ENCODE measurements around the gene COL20A1. TPM values are rescaled to one million over a fixed set of nuclear protein-coding genes. Genes with fewer than 3 reads are reported as not detected.

Gene COL20A1
- total and polyA plus RNA-seq, 2 of the 13 experiments (the other 11 are each of a cell fraction or from before 2014, with no cell fraction given): not detected

- TF ChIP-seq HOXA9 (CRISPR knock-in tag; IDR thresholded peaks at IDR 0.05; ENCODE audit: borderline replicate concordance) (no peak), FOXP1 (IDR thresholded peaks at IDR 0.05) (no peak), FOXP1 (CRISPR knock-in tag; IDR thresholded peaks at IDR 0.05) (no peak), YEATS4 (CRISPR knock-in tag; IDR thresholded peaks at IDR 0.05; ENCODE audit: borderline replicate concordance) (peak; percentile 98), ZNF24 (IDR thresholded peaks at IDR 0.05) (no peak), JUNB (CRISPR knock-in tag; IDR thresholded peaks at IDR 0.05; ENCODE audit: borderline replicate concordance) (no peak), ZNF512B (CRISPR knock-in tag; IDR thresholded peaks at IDR 0.05; ENCODE audit: borderline replicate concordance) (no peak), REPIN1 (CRISPR knock-in tag; IDR thresholded peaks at IDR 0.05; ENCODE audit: borderline replicate concordance, low read depth) (peak; percentile 79), MLLT10 (CRISPR knock-in tag; IDR thresholded peaks at IDR 0.05) (no peak), RFX5 (IDR thresholded peaks at IDR 0.05; ENCODE audit: low read depth, low read length) (peak; percentile 37), ZSCAN31 (CRISPR knock-in tag; IDR thresholded peaks at IDR 0.05; ENCODE audit: low read depth) (peak; percentile 83), RAD51 (IDR thresholded peaks at IDR 0.05; ENCODE audit: borderline replicate concordance) (no peak), ZBED4 (CRISPR knock-in tag; IDR thresholded peaks at IDR 0.05; ENCODE audit: borderline replicate concordance) (peak; percentile 55; the same call in 1 of the 2 replicates), ZNF570 (CRISPR knock-in tag; IDR thresholded peaks at IDR 0.05; ENCODE audit: borderline replicate concordance) (no peak), NR2C2 (CRISPR knock-in tag; IDR thresholded peaks at IDR 0.05; ENCODE audit: borderline replicate concordance) (peak; percentile 73; the same call in 1 of the 2 replicates), KDM1A (CRISPR knock-in tag; IDR thresholded peaks at IDR 0.05) (no peak), TBX2 (CRISPR knock-in tag; IDR thresholded peaks at IDR 0.05; ENCODE audit: borderline replicate concordance) (peak; percentile 66), PRPF4 (IDR thresholded peaks at IDR 0.05; ENCODE audit: low read depth, low read length, poor library complexity, severe bottlenecking) (no peak), EED (CRISPR knock-in tag; IDR thresholded peaks at IDR 0.05) (no peak), ZNF674 (CRISPR knock-in tag; IDR thresholded peaks at IDR 0.05; ENCODE audit: low read depth) (no peak), ATRX (CRISPR knock-in tag; IDR thresholded peaks at IDR 0.05; ENCODE audit: borderline replicate concordance) (no peak)
Observed at GRCh38 chr20:63272105-63273058, 20.6 kb upstream of the COL20A1 start, which contains the start of gene ARFGAP1 (continued).
